Stimulated activated CD4-positive, alpha-beta T cell treated with anti-CD3 and anti-CD28 coated beads, Interleukin-12 subunit alpha, Interleukin-12 subunit beta, amount 100 ng/mL, for 4 hours (primary cell): ENCODE measurements around the gene TRIL.

Experiments
- DNase-seq: peaks from one replicate; pipeline ENCODE4 v3.0.0-alpha.2; 2020

The TRIL gene

DNA sequence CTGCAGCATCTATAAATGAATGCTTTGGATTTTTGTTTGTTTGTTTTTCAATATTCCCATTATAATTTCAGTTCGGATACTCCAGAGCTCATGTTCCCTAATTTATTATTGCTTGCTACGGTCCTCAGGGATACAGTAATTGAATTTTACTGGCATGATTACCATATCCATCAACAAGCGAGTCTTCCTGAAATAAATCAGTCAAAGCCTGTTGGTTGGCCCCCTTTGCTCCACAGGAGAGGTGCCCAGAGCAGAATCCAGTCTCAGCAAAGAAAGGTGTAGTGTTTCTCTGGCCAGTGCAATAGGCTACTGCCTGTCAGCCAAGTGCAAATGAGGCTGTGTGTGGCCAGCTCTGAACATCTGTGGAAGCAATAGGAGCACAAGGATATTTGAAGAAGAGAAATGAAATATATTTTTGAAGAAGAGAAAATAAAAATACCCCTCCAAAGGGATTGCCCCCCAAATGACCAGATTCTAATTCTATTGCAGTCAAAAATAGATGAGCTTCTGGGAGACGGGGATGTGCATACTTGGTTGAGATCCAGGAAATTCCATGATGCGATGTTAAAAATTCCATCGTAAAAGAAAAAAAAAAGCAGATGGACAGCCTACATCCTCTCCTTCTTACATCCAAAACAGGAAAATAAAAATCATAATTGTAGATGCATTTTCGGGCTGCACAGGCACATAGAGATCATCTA is 18.1 kb downstream of the TRIL start:
- no peak for DNase-seq

- DNase-seq = no peak
Observed at GRCh38 chr7:28939367-28939766, 18.8 kb downstream of the TRIL start.

DNA sequence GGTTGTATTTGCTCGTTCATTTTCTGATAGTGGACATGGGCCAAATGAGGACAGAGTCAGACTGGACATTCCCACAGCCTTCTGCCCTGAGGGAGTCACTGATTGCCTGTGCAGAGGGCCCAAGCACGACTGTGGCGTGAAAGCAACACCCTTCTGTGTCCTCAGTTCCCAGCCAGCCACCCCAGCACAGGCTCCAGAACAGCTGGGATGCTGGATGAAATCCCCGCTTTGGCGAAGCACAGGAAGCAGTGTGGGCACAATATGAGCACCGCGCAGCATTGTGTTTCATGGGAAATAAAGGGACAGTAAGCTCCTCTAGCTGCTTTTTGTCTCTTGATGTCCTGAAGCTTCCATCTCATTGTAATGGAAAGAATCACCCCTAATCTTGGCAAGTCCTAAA is 20.5 kb downstream of the TRIL start:
- no peak for DNase-seq

DNA sequence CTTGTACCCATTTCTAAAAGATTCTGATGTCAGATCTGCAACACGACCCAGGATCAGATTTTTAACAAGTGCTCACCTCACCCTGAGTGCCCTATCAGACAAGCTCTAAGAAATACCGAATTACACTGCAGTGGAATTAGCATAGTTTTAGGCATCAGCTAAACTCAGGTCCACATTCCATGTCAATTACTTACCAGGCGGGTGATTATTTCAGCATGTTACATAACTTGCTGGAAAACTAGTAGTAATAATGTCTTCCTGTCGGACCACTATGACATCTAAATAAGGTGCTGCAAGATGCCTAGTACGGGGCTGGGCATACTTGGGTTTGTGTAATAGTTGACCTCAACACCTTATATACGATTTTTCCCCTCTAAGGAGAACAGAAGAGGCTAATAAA is 21.0 kb downstream of the TRIL start:
- DNase-seq = no peak

- no peak for DNase-seq
Observed at GRCh38 chr7:28933846-28934320, 24.2 kb downstream of the TRIL start.

DNA sequence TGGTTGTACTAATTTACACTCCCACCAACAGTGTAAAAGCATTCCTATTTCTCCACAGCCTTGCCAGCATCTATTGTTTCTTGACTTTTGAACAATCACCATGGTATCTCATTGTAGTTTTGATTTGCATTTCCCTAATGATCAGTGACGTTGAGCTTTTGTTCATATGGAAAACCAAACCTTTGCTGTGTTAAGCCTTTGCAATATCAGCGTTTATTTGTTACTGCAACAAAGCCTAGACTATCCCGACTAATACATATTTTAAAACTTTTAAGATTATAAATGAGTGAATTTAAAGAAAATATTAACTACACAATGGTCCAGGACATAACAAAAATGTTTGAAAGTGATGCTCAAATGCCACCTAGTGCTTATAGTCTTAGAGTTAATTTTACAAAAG is 26.6 kb downstream of the TRIL start:
- DNase-seq = no peak

GRCh38 chr7:28926871-28927597 is 31.1 kb downstream of the TRIL start:
- DNase-seq = peak; percentile 8

- DNase-seq = peak; percentile 49
Observed at GRCh38 chr7:28922624-28923331, 35.4 kb downstream of the TRIL start.

DNA sequence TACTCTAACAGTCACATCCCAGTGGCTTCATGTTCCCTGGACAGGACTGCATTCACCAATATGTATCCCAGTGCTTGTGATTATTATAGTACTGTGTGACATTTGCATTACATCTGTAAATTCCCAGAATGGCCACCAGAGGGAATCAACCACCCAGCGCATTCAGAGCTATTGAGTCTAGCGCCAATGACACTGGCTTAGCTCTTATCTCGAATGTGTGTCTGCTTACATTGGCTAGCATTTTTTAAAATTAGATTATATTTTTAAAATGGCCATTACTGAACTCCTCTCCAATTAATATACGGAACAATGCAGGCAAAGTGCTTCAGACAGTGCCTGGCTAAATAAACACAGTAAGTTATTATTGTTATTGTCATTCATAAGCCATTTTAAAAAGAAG is 36.3 kb downstream of the TRIL start:
- DNase-seq = peak; percentile 9

DNA sequence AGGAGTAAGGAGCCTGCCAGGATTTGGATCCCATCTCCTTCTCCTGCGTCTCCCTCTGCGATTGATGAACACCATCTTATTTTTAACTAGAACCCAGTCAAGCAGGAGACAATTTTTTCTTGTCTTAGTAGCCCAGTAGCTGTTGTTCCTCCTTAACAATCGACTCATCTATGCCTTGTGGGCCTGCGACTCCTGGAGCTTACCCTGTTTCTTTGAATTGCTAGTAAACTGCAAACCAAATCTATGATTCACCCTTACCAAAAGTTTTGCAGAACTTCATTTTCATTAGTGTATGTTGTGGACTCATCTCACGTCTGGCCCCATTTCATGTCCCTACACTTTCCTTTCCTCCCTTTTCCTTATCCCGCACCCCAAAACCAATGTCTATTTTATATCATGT is 37.7 kb downstream of the TRIL start:
- no peak for DNase-seq

GRCh38 chr7:28919510-28919909 is 38.6 kb downstream of the TRIL start:
- no peak for DNase-seq

DNA sequence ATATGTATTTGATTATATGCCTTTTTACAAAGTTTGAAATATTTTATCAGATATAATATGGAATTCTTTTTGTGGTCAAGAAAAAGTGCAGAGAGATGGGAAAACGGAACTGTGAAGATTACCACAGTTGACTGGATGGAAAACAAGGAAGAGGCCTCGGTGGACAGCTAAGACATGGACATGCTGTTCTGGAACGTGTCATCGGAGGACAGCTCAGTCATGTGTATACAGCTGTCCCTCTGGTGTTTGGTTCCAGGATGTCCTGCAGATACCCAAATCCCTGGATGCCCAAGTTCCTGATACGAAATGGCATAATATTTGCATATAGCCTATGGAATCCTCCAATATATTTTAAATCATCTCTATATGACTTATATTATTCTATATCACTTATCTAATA is 49.4 kb downstream of the TRIL start:
- DNase-seq = no peak

GRCh38 chr7:28905464-28905863 is 52.7 kb downstream of the TRIL start:
- DNase-seq = no peak

GRCh38 chr7:28904578-28905048 is 53.5 kb downstream of the TRIL start:
- DNase-seq = no peak

- no peak for DNase-seq
Observed at GRCh38 chr7:28903730-28904577, 54.2 kb downstream of the TRIL start.
